HCT116 (cell line): ENCODE measurements around the gene DIAPH3. TPM values are rescaled to one million over a fixed set of nuclear protein-coding genes. Genes with fewer than 3 reads are reported as not detected.

Experiments used
- ATAC-seq: fragments of 200-7000 bp; cut with Tn5 transposase; 2 replicates; pipeline ENCODE4 v1.9.1; 2020; ENCODE audit warnings: mild to moderate bottlenecking, moderate library complexity
- BruUV-seq: library from RNA; stranded (reverse); fragments of 400-500 nt; replicated peaks from 2 replicates; lab custom pipeline; 2021; lab: Mats Ljungman, UMichigan
- CTCF ChIA-PET: fragments of 300-600 bp; sonication (Branson Sonifier 250); formaldehyde crosslinking; loops from one replicate; lab custom pipeline; 2021; ENCODE audit warnings: antibody characterized with exemption; lab: Charles Lee
- POLR2A ChIA-PET: fragments of 300-600, 350-600 bp; sonication (Branson Sonifier 250); formaldehyde crosslinking; loops from one replicate; lab custom pipeline; 2021; ENCODE audit warnings: antibody characterized with exemption; lab: Charles Lee
- RAD21 ChIA-PET, 2 experiments: fragments of 300-600 bp; sonication (Branson Sonifier 250); formaldehyde crosslinking; loops; one replicate each; lab custom pipeline; 2023; ENCODE audit warnings: low total read pairs in 2 of 2; ENCODE audit not compliant: uncharacterized antibody in 2 of 2, unreplicated experiment in 2 of 2, low non-redundant PET in 1 of 2; lab: Charles Lee
- DNase-seq: peaks from one replicate; pipeline ENCODE4 v3.0.0-alpha.2; 2010; ENCODE audit warnings: low read depth, low spot score
- H2AFZ ChIP-seq: fragments of 200-600 bp; shearing (Covaris generic), sonication (generic); 2 replicates; pipeline ENCODE4 v1.6.1; 2017; ENCODE audit warnings: low read depth, mixed run types, mixed read lengths, antibody characterized with exemption, low read length; ENCODE audit not compliant: poor library complexity, severe bottlenecking
- H3K27ac ChIP-seq: 2 replicates; pipeline ENCODE4 v1.5.1; 2012; ENCODE audit warnings: low read depth, low read length
- H3K27me3 ChIP-seq: fragments of 200-600 bp; sonication (generic); 2 replicates; pipeline ENCODE4 v1.6.1; 2016; ENCODE audit warnings: mixed run types, low read length, mixed read lengths; ENCODE audit not compliant: insufficient read depth
- H3K36me3 ChIP-seq, 2 experiments: fragments of 200-500 bp in 1 of 2; fragments of 200-600 bp in 1 of 2; sonication (Bioruptor generic) in 1 of 2; sonication (generic) in 1 of 2; 2 replicates each; pipeline versions ENCODE4 v1.5.1 to v1.6.1; 2014 to 2016; ENCODE audit warnings: low read length in 2 of 2, inconsistent platforms in 1 of 2, mixed read lengths in 1 of 2, mixed run types in 1 of 2; ENCODE audit not compliant: insufficient read depth in 2 of 2, control insufficient read depth in 1 of 2
- H3K4me1 ChIP-seq, 2 experiments: fragments of 200-600 bp in 1 of 2; sonication (generic) in 1 of 2; 2 replicates each; pipeline versions ENCODE4 v1.5.1 to v1.6.1; 2012 to 2017; ENCODE audit warnings: low read length in 2 of 2, inconsistent platforms in 1 of 2, mild to moderate bottlenecking in 1 of 2, mixed read lengths in 1 of 2, mixed run types in 1 of 2, moderate library complexity in 1 of 2; ENCODE audit not compliant: insufficient read depth in 2 of 2, control insufficient read depth in 1 of 2
- H3K4me2 ChIP-seq: fragments of 200-600 bp; sonication (generic); 2 replicates; pipeline ENCODE4 v1.6.1; 2017; ENCODE audit warnings: mixed run types, low read length, mixed read lengths
- H3K4me3 ChIP-seq, 2 experiments: fragments of 200-600 bp in 1 of 2; sonication (generic) in 1 of 2; replicated peaks in 1 of 2; 2 replicates each; pipeline ENCODE4 v1.5.1; 2011 to 2016; ENCODE audit warnings: low read length in 2 of 2, control low read depth in 1 of 2, low read depth in 1 of 2, mild to moderate bottlenecking in 1 of 2, mixed read lengths in 1 of 2, mixed run types in 1 of 2
- H3K79me2 ChIP-seq: fragments of 200-600 bp; sonication (generic); 2 replicates; pipeline ENCODE4 v1.6.1; 2017; ENCODE audit warnings: mild to moderate bottlenecking, mixed run types, low read length, moderate library complexity, mixed read lengths; ENCODE audit not compliant: insufficient read depth
- H3K9ac ChIP-seq: fragments of 200-600 bp; sonication (generic); 2 replicates; pipeline ENCODE4 v1.6.1; 2016; ENCODE audit warnings: low read length, mixed read lengths
- H3K9me2 ChIP-seq: fragments of 200-600 bp; sonication (generic), shearing (Covaris generic); 2 replicates; pipeline ENCODE4 v1.6.1; 2017; ENCODE audit warnings: mixed run types, mild to moderate bottlenecking, moderate library complexity; ENCODE audit not compliant: insufficient read depth
- H3K9me3 ChIP-seq, 2 experiments: fragments of 200-500 bp in 1 of 2; fragments of 200-600 bp in 1 of 2; sonication (Bioruptor generic) in 1 of 2; sonication (generic) in 1 of 2; 2 replicates each; pipeline ENCODE4 v1.6.1; 2014 to 2017; ENCODE audit warnings: low read length in 2 of 2, mixed read lengths in 2 of 2, inconsistent platforms in 1 of 2, low read depth in 1 of 2, mild to moderate bottlenecking in 1 of 2, mixed run types in 1 of 2, moderate library complexity in 1 of 2; ENCODE audit not compliant: control insufficient read depth in 1 of 2, insufficient read depth in 1 of 2
- H4K20me1 ChIP-seq: fragments of 200-600 bp; sonication (generic), shearing (Covaris generic); 2 replicates; pipeline ENCODE4 v1.6.1; 2017; ENCODE audit warnings: mixed run types, mild to moderate bottlenecking, moderate library complexity; ENCODE audit not compliant: insufficient read depth
- CTCF ChIP-seq, 3 experiments: fragments of 200-600 bp in 1 of 3; sonication (generic) in 1 of 3; IDR thresholded peaks in 2 of 3; conservative IDR thresholded peaks in 1 of 3; 2 replicates each; pipeline ENCODE4 v1.5.1; 2012 to 2017; ENCODE audit warnings: low read depth in 2 of 3, low read length in 2 of 3, antibody characterized with exemption in 1 of 3, borderline replicate concordance in 1 of 3, control low read depth in 1 of 3, mild to moderate bottlenecking in 1 of 3, mixed read lengths in 1 of 3, mixed run types in 1 of 3, moderate library complexity in 1 of 3; ENCODE audit not compliant: insufficient read depth in 1 of 3
- EZH2phosphoT487 ChIP-seq: fragments of 200-600 bp; IDR thresholded peaks from 2 replicates; pipeline ENCODE4 v1.6.1; 2018; ENCODE audit warnings: antibody characterized with exemption, borderline replicate concordance
- FOSL1 ChIP-seq: IDR thresholded peaks from 2 replicates; pipeline ENCODE4 v1.6.1; 2012; ENCODE audit warnings: low read depth
- POLR2AphosphoS5 ChIP-seq: IDR thresholded peaks from 2 replicates; pipeline ENCODE4 v1.6.1; 2011; ENCODE audit warnings: mild to moderate bottlenecking, low read depth, low read length, moderate library complexity
- TCF7L2 ChIP-seq: IDR thresholded peaks from 2 replicates; pipeline ENCODE4 v1.7.0; 2011; ENCODE audit warnings: borderline replicate concordance, inconsistent platforms; ENCODE audit not compliant: insufficient read depth, insufficient read length; ENCODE audit errors: extremely low read depth
- YY1 ChIP-seq: IDR thresholded peaks from 2 replicates; pipeline ENCODE4 v1.6.1; 2011; ENCODE audit warnings: low read length, low read depth, moderate library complexity, mild to moderate bottlenecking; ENCODE audit not compliant: insufficient replicate concordance; ENCODE audit errors: extremely low read depth
- ZBTB33 ChIP-seq: IDR thresholded peaks from 2 replicates; pipeline ENCODE4 v1.6.1; 2011; ENCODE audit warnings: mild to moderate bottlenecking, low read length, moderate library complexity; ENCODE audit not compliant: insufficient replicate concordance; ENCODE audit errors: extremely low read depth
- ZFX ChIP-seq: fragments of 450-650 bp; IDR thresholded peaks from 2 replicates; pipeline ENCODE4 v1.6.1; 2017
- ZNF274 ChIP-seq: fragments of 200-500 bp; sonication (Bioruptor generic); IDR thresholded peaks from 2 replicates; pipeline ENCODE4 v1.6.1; 2014; ENCODE audit warnings: mild to moderate bottlenecking, low read depth, low read length, inconsistent platforms
- intact Hi-C: fragments of 100-400 bp; cut with micrococcal nuclease; formaldehyde crosslinking; loops from 2 replicates; pipeline ENCODE4 v1.10.0; 2022
- total RNA-seq: library from RNA; stranded (reverse); gene quantifications from one replicate; pipeline ENCODE4 v1.2.1, GENCODE V29; 2021; ENCODE audit not compliant: unreplicated experiment

The DIAPH3 gene
- total RNA-seq, 1 experiment from 2014 or later: 22.8 TPM

GRCh38 chr13:59823486-59823885, 340.2 kb downstream of the DIAPH3 start:
- ChIA-PET RAD21 (no interaction called here), CTCF (no interaction called here), POLR2A (no interaction called here)
- no peak for ATAC-seq
- H3K4me2 ChIP-seq: no peak overlapping the region
- TF ChIP-seq ZBTB33: no peak
- TF ChIP-seq EZH2phosphoT487: no peak
- TF ChIP-seq CTCF (IDR thresholded peaks at IDR 0.05 in 2 of 3, conservative IDR thresholded peaks at IDR 0.05 in 1 of 3; ENCODE audit: borderline replicate concordance in 1 of 3, insufficient read depth in 1 of 3, low read depth in 2 of 3, low read length in 2 of 3): no peak
- TF ChIP-seq ZNF274: no peak
- TF ChIP-seq ZFX: no peak
- TF ChIP-seq FOSL1: no peak
- no peak for TF ChIP-seq YY1
- no peak for TF ChIP-seq POLR2AphosphoS5
- TF ChIP-seq TCF7L2: no peak
- H3K4me1 ChIP-seq: no peaks in the 10 kb centered on the region
- no peak for DNase-seq
- no peaks in the 10 kb centered on the region for H3K27me3 ChIP-seq
- H3K9me2 ChIP-seq: no peaks in the 10 kb centered on the region
- no peaks in the 10 kb centered on the region for H3K9me3 ChIP-seq
- intact Hi-C loops: no loop called here
- no peak overlapping the region for H3K27ac ChIP-seq
- H3K9ac ChIP-seq: no peak overlapping the region
- no peaks in the 10 kb centered on the region for H4K20me1 ChIP-seq
- H3K4me3 ChIP-seq: no peak overlapping the region
- no TSS peak for BruUV-seq
- no peaks in the 10 kb centered on the region for H3K36me3 ChIP-seq
- H2AFZ ChIP-seq: no peak overlapping the region
- no peaks in the 10 kb centered on the region for H3K79me2 ChIP-seq
